Subcutaneous abdominal adipose tissue (tissue), 5 donors: Measurements from ENCODE around the gene APBB2.
A peak's percentile ranks its signal among the peaks of the same experiment; 100 is the strongest.

Experiments used
- H3K27ac ChIP-seq: one replicate; pipeline ENCODE4 v1.7.0; 2013; ENCODE audit warnings: low read depth, mild to moderate bottlenecking, inconsistent platforms, low read length, moderate library complexity
- H3K27me3 ChIP-seq, 5 donors: one replicate each; pipeline ENCODE4 v1.7.0; 2013; ENCODE audit warnings: low read length in 5 of 5, inconsistent platforms in 1 of 5; ENCODE audit not compliant: control insufficient read depth in 5 of 5, insufficient read depth in 4 of 5
- H3K36me3 ChIP-seq, 5 donors: one replicate each; pipeline ENCODE4 v1.7.0; 2013; ENCODE audit warnings: low read length in 5 of 5; ENCODE audit not compliant: control insufficient read depth in 5 of 5, insufficient read depth in 5 of 5
- H3K4me1 ChIP-seq, 5 donors: one replicate each; pipeline ENCODE4 v1.7.0; 2013; ENCODE audit warnings: low read length in 5 of 5, mild to moderate bottlenecking in 3 of 5, moderate library complexity in 1 of 5; ENCODE audit not compliant: control insufficient read depth in 5 of 5, insufficient read depth in 5 of 5
- H3K4me3 ChIP-seq, 5 donors: one replicate each; pipeline ENCODE4 v1.7.0; 2013; ENCODE audit warnings: low read length in 5 of 5, low read depth in 1 of 5
- H3K9ac ChIP-seq, 5 donors: one replicate each; pipeline ENCODE4 v1.7.0; 2013; ENCODE audit warnings: low read length in 5 of 5, mild to moderate bottlenecking in 4 of 5, moderate library complexity in 3 of 5
- H3K9me3 ChIP-seq, 5 donors: one replicate each; pipeline ENCODE4 v1.7.0; 2013; ENCODE audit warnings: low read length in 5 of 5; ENCODE audit not compliant: control insufficient read depth in 5 of 5
- donor health status: healthy.
- donor health status: healthy.
- donor health status: healthy.
- donor health status: healthy.
- donor health status: healthy.

The APBB2 gene

GRCh38 chr4:40963897-40964478 lies 250.4 kb downstream of the APBB2 start:
- Histone ChIP-seq H3K9me3 (no peaks in the 10 kb centered on the region), H3K4me1 (peaks cover 0 to 39% (median 23%) of the 10 kb centered on the region in 5 donors), H3K4me3 (no peak overlapping the region), H3K27me3 (no peaks in the 10 kb centered on the region), H3K9ac (no peak overlapping the region), H3K27ac (no peak overlapping the region), H3K36me3 (peaks cover 0 to 2% (median 0%) of the 10 kb centered on the region in 5 donors)

GRCh38 chr4:40962551-40963180 lies 251.7 kb downstream of the APBB2 start:
- H3K4me3 ChIP-seq = no peak overlapping the region
- H3K9ac ChIP-seq = no peak overlapping the region
- peak overlapping the region; percentile 7 for H3K27ac ChIP-seq
- H3K9me3 ChIP-seq = no peaks in the 10 kb centered on the region
- H3K36me3 ChIP-seq = peaks cover 0 to 2% (median 0%) of the 10 kb centered on the region in 5 donors
- peaks cover 0 to 31% (median 19%) of the 10 kb centered on the region in 5 donors for H3K4me1 ChIP-seq
- H3K27me3 ChIP-seq = no peaks in the 10 kb centered on the region

GRCh38 chr4:40960941-40961340 lies 253.4 kb downstream of the APBB2 start:
- no peak overlapping the region for H3K4me3 ChIP-seq
- peaks cover 0 to 28% (median 18%) of the 10 kb centered on the region in 5 donors for H3K4me1 ChIP-seq
- no peak overlapping the region for H3K27ac ChIP-seq
- H3K27me3 ChIP-seq = no peaks in the 10 kb centered on the region
- H3K9ac ChIP-seq = no peak overlapping the region
- H3K9me3 ChIP-seq = no peaks in the 10 kb centered on the region
- H3K36me3 ChIP-seq = no peaks in the 10 kb centered on the region

- Histone ChIP-seq H3K27ac (no peak overlapping the region), H3K9me3 (no peaks in the 10 kb centered on the region), H3K36me3 (no peaks in the 10 kb centered on the region), H3K4me1 (peaks cover 0 to 36% (median 28%) of the 10 kb centered on the region in 5 donors), H3K27me3 (no peaks in the 10 kb centered on the region), H3K9ac (no peak overlapping the region), H3K4me3 (no peak overlapping the region)
Measured at GRCh38 chr4:40957281-40957680, 257.1 kb downstream of the APBB2 start.

- no peaks in the 10 kb centered on the region for H3K27me3 ChIP-seq
- H3K9ac ChIP-seq = peak overlapping the region in 1 of 5 donors; percentile 20
- no peak overlapping the region for H3K4me3 ChIP-seq
- no peaks in the 10 kb centered on the region for H3K9me3 ChIP-seq
- H3K4me1 ChIP-seq = peaks cover 0 to 32% (median 28%) of the 10 kb centered on the region in 5 donors
- no peak overlapping the region for H3K27ac ChIP-seq
- no peaks in the 10 kb centered on the region for H3K36me3 ChIP-seq
Measured at GRCh38 chr4:40956721-40957255, 257.6 kb downstream of the APBB2 start.

- peaks cover 0 to 32% (median 28%) of the 10 kb centered on the region in 5 donors for H3K4me1 ChIP-seq
Measured at GRCh38 chr4:40954088-40954668, 260.2 kb downstream of the APBB2 start.

GRCh38 chr4:40953283-40954087 lies 260.9 kb downstream of the APBB2 start:
- Histone ChIP-seq H3K36me3 (peaks cover 0 to 3% (median 0%) of the 10 kb centered on the region in 5 donors), H3K4me3 (peak overlapping the region in 2 of 5 donors; percentile 2 to 10), H3K9ac (peak overlapping the region in 3 of 5 donors; percentile 16 to 50 (median 39))

More at GRCh38 chr4:40954088-40954668, 260.2 kb downstream of the APBB2 start:
- H3K9me3 ChIP-seq = no peaks in the 10 kb centered on the region
- H3K9ac ChIP-seq = peak overlapping the region in 3 of 5 donors; percentile 16 to 50 (median 39)
- peaks cover 0 to 3% (median 0%) of the 10 kb centered on the region in 5 donors for H3K36me3 ChIP-seq
- H3K27me3 ChIP-seq = no peaks in the 10 kb centered on the region
- peak overlapping the region; percentile 65 for H3K27ac ChIP-seq
- H3K4me3 ChIP-seq = peak overlapping the region in 2 of 5 donors; percentile 2 to 10

GRCh38 chr4:40952672-40953071 lies 261.7 kb downstream of the APBB2 start:
- Histone ChIP-seq H3K27me3 (no peaks in the 10 kb centered on the region), H3K4me3 (no peak overlapping the region), H3K27ac (no peak overlapping the region), H3K9me3 (no peaks in the 10 kb centered on the region), H3K36me3 (peaks cover 0 to 3% (median 0%) of the 10 kb centered on the region in 5 donors), H3K9ac (no peak overlapping the region), H3K4me1 (peaks cover 0 to 34% (median 30%) of the 10 kb centered on the region in 5 donors)

More at GRCh38 chr4:40953283-40954087, 260.9 kb downstream of the APBB2 start:
- Histone ChIP-seq H3K27me3 (no peaks in the 10 kb centered on the region), H3K4me1 (peaks cover 0 to 34% (median 28%) of the 10 kb centered on the region in 5 donors), H3K9me3 (no peaks in the 10 kb centered on the region), H3K27ac (peak overlapping the region; percentile 65)

- no peak overlapping the region for H3K27ac ChIP-seq
- no peaks in the 10 kb centered on the region for H3K9me3 ChIP-seq
- H3K36me3 ChIP-seq = peaks cover 0 to 3% (median 0%) of the 10 kb centered on the region in 5 donors
- no peaks in the 10 kb centered on the region for H3K27me3 ChIP-seq
- peaks cover 0 to 34% (median 30%) of the 10 kb centered on the region in 5 donors for H3K4me1 ChIP-seq
- H3K4me3 ChIP-seq = no peak overlapping the region
- H3K9ac ChIP-seq = no peak overlapping the region
Measured at GRCh38 chr4:40952217-40952616, 262.1 kb downstream of the APBB2 start.
